ENCODE measurements around the gene ONECUT1.

ONECUT1 gene

GRCh38 chr15:52796753-52797520 is 6.8 kb upstream of the ONECUT1 start:
- DNase-seq (ENCODE audit: low read depth): no peak

- no peak for DNase-seq (ENCODE audit: low read depth)
These were observed 6.0 kb upstream of the ONECUT1 start for GRCh38 chr15:52796228-52796521.

GRCh38 chr15:52795464-52796227 is 5.5 kb upstream of the ONECUT1 start:
- DNase-seq (ENCODE audit: low read depth): no peak

- DNase-seq (ENCODE audit: low read depth): no peak
These were observed 4.7 kb upstream of the ONECUT1 start for GRCh38 chr15:52794665-52795463.

- DNase-seq (ENCODE audit: low read depth): no peak
These were observed 1.6 kb upstream of the ONECUT1 start for GRCh38 chr15:52791776-52792175.

- no peak for DNase-seq (ENCODE audit: low read depth)
These were observed 1.0 kb upstream of the ONECUT1 start for GRCh38 chr15:52790941-52791751.

GRCh38 chr15:52789601-52790168 is 451 bp downstream of the ONECUT1 start:
- DNase-seq (ENCODE audit: low read depth): no peak

GRCh38 chr15:52789008-52789600 is 1.0 kb downstream of the ONECUT1 start:
- no peak for DNase-seq (ENCODE audit: low read depth)

GRCh38 chr15:52788099-52788986 is 1.8 kb downstream of the ONECUT1 start:
- DNase-seq (ENCODE audit: low read depth): no peak

GRCh38 chr15:52787549-52788098 is 2.5 kb downstream of the ONECUT1 start:
- DNase-seq (ENCODE audit: low read depth): no peak

- DNase-seq (ENCODE audit: low read depth): no peak
These were observed 3.0 kb downstream of the ONECUT1 start for GRCh38 chr15:52787123-52787503.

GRCh38 chr15:52786436-52787122 is 3.6 kb downstream of the ONECUT1 start:
- no peak for DNase-seq (ENCODE audit: low read depth)

GRCh38 chr15:52785672-52786406 is 4.3 kb downstream of the ONECUT1 start:
- DNase-seq (ENCODE audit: low read depth): no peak

GRCh38 chr15:52784799-52785671 is 5.1 kb downstream of the ONECUT1 start:
- no peak for DNase-seq (ENCODE audit: low read depth)

GRCh38 chr15:52783929-52784798 is 6.0 kb downstream of the ONECUT1 start:
- DNase-seq (ENCODE audit: low read depth): no peak

- DNase-seq (ENCODE audit: low read depth): no peak
These were observed 6.8 kb downstream of the ONECUT1 start for GRCh38 chr15:52783191-52783829.

All from stimulated activated CD4-positive, alpha-beta T cell treated with anti-CD3 and anti-CD28 coated beads, Interleukin-2, amount 100 ng/mL, for 4 hours (primary cell).